Measurements from ENCODE around the gene ZNF365. TPM values are rescaled to one million over a fixed set of nuclear protein-coding genes. Genes with fewer than 3 reads are reported as not detected.

The ZNF365 gene, protein sequence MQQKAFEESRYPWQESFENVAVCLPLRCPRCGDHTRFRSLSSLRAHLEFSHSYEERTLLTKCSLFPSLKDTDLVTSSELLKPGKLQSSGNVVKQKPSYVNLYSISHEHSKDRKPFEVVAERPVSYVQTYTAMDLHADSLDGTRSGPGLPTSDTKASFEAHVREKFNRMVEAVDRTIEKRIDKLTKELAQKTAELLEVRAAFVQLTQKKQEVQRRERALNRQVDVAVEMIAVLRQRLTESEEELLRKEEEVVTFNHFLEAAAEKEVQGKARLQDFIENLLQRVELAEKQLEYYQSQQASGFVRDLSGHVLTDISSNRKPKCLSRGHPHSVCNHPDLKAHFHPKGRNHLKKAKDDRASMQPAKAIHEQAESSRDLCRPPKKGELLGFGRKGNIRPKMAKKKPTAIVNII
- total RNA-seq = not detected in 2 replicates

DNA sequence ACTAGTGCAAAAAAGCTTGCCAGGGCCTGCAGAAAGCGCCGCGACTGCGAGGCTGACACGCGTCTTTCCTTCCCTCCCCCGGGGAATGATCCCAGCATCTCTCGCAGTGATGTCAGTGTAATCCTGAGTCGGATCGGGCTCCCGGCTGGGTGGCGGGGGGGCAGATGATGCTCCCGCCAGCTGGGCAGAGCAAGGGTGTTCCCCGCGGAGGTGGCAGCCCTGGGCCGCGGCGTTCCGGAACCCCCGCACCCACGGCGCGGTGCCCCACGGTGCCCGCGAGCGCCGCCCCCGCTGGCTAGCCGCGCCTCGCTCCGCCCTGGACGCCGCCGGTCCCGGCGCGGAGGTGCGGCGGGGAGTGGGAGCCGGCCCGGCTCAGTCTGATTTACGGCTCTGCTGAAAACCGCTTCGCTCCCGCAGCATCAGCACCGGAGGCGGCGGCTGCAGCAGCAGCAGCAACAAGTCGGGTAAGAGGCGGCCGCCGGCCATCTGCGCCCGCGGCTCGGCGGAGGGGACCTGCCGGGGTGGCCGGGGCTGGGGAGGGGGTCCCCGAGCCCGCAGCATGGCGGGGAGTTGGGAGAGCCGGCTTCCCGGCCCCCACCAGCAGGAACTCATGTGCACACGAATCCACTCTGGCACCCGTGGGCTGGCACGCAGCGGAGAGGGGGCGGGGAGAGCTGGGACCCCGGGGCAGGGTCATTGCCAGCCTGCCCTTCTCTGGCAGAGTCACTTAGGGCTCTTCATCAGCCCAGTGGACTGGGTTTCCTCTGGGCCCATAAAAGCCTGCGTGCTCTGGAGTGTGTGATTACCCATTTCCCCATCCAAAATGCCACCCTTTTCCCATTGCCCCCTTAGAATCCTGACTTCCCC is at the start of gene ZNF365:
TSS of gene ZNF365 (plus strand) at position 375 of the 867 bp plus-strand sequence. CDS start 1,825 bp downstream, outside the sequence.
- H3K9me3 Mint-ChIP-seq = no peaks in the 10 kb centered on the region
- POLR2A ChIA-PET = no interaction called here
- TF ChIP-seq, protein P1, sequence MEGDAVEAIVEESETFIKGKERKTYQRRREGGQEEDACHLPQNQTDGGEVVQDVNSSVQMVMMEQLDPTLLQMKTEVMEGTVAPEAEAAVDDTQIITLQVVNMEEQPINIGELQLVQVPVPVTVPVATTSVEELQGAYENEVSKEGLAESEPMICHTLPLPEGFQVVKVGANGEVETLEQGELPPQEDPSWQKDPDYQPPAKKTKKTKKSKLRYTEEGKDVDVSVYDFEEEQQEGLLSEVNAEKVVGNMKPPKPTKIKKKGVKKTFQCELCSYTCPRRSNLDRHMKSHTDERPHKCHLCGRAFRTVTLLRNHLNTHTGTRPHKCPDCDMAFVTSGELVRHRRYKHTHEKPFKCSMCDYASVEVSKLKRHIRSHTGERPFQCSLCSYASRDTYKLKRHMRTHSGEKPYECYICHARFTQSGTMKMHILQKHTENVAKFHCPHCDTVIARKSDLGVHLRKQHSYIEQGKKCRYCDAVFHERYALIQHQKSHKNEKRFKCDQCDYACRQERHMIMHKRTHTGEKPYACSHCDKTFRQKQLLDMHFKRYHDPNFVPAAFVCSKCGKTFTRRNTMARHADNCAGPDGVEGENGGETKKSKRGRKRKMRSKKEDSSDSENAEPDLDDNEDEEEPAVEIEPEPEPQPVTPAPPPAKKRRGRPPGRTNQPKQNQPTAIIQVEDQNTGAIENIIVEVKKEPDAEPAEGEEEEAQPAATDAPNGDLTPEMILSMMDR (IDR thresholded peaks at IDR 0.05) = no peak
- H3K36me3 Mint-ChIP-seq (ENCODE audit: low read depth) = no peaks in the 10 kb centered on the region
- ATAC-seq (ENCODE audit: low read depth) = peak; percentile 71
- H3K27me3 Mint-ChIP-seq = peaks cover 12% of the 10 kb centered on the region
- H3K27ac Mint-ChIP-seq = no peak within 1 kb of the TSS
- intact Hi-C loops (cut with micrococcal nuclease) = loop anchor here (10.0 kb wide), 1 partner anchor 329 kb away; no protein-coding TSS in a partner anchor
- peaks cover 10% of the 10 kb centered on the region for H3K4me1 Mint-ChIP-seq
- H3K4me3 Mint-ChIP-seq = peak within 1 kb of the TSS; percentile 81
- CTCF ChIA-PET = no interaction called here
- peak; percentile 35 for DNase-seq

DNA sequence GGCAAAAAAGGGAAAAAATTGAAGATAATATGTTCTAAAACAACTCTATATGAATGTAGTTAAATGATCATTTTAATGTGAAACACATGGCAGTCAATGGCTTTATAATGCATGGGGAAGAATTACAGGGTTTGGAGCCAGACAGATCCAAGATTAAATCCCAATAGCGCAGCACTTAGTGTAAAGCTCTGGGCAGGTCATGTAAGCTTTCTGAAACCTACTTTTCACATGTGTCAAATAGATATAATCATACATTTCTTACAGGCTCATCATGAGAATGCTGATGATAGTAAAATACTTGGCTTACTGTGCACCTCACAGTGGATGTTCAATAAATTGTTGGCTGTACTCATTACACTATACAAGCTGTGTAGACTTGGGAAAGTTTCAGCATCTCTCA is 48.0 kb upstream of the ZNF365 start:
- TF ChIP-seq, protein P1 (IDR thresholded peaks at IDR 0.05) = no peak
- DNase-seq (no peak), ATAC-seq (ENCODE audit: low read depth) (no peak)
- Mint-ChIP-seq H3K36me3 (ENCODE audit: low read depth) (no peaks in the 10 kb centered on the region), H3K4me3 (no peak overlapping the region), H3K27ac (no peak overlapping the region), H3K9me3 (no peaks in the 10 kb centered on the region), H3K27me3 (peaks cover 18% of the 10 kb centered on the region), H3K4me1 (no peaks in the 10 kb centered on the region)
- ChIA-PET CTCF (no interaction called here), POLR2A (no interaction called here)
- intact Hi-C loops (cut with micrococcal nuclease) = no loop called here

DNA sequence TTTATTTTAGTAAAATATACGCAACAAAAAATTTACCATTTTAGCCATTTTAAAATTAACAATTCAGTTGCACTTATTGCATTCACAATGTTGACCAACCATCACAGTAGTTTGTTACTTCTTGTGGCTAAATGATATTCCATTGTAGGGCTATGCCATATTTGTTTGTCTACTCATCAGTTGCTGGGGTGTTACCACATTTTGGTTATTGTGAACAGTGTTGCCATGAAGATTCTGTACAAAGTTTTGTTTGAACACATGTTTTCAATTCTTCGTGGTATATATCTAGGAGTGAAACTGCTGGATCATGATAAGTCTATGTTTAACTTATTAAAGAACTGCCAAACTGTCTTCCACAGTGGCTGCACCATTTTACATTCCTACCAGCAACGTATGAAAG is 46.3 kb upstream of the ZNF365 start:
- POLR2A ChIA-PET = no interaction called here
- intact Hi-C loops (cut with micrococcal nuclease) = no loop called here
- peaks cover 6% of the 10 kb centered on the region for H3K9me3 Mint-ChIP-seq
- CTCF ChIA-PET = no interaction called here
- H3K4me1 Mint-ChIP-seq = peaks cover 2% of the 10 kb centered on the region
- H3K27me3 Mint-ChIP-seq = peaks cover 9% of the 10 kb centered on the region
- DNase-seq (no peak), ATAC-seq (ENCODE audit: low read depth) (no peak)
- H3K4me3 Mint-ChIP-seq = no peak overlapping the region
- TF ChIP-seq, protein P1 (IDR thresholded peaks at IDR 0.05) = no peak
- no peaks in the 10 kb centered on the region for H3K36me3 Mint-ChIP-seq (ENCODE audit: low read depth)
- H3K27ac Mint-ChIP-seq = no peak overlapping the region

DNA sequence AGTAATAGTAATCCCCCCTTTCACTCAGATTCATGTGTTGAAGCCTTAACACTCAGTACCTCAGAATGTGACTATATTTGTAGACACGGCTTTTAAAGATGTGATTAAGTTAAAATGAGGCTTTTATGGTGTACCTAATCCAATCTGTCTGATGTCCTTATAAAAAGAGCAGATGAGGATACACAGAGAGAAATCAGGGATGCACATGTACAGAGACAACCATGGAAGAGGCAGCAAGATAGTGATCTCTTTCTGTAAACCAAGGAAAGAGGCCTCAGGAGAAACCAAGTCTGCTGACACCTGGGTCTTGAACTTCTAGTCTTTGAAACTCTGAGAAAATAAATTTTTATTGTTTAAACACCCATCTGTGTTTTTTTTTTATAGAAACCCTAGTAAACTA is 44.0 kb upstream of the ZNF365 start:
- ChIA-PET POLR2A (no interaction called here), CTCF (no interaction called here)
- ATAC-seq (ENCODE audit: low read depth) (no peak), DNase-seq (no peak)
- intact Hi-C loops (cut with micrococcal nuclease) = no loop called here
- H3K27me3 Mint-ChIP-seq = peaks cover 3% of the 10 kb centered on the region
- TF ChIP-seq, protein P1 (IDR thresholded peaks at IDR 0.05) = no peak
- H3K9me3 Mint-ChIP-seq = peaks cover 7% of the 10 kb centered on the region
- no peak overlapping the region for H3K4me3 Mint-ChIP-seq
- peaks cover 25% of the 10 kb centered on the region for H3K4me1 Mint-ChIP-seq
- no peaks in the 10 kb centered on the region for H3K36me3 Mint-ChIP-seq (ENCODE audit: low read depth)
- no peak overlapping the region for H3K27ac Mint-ChIP-seq

DNA sequence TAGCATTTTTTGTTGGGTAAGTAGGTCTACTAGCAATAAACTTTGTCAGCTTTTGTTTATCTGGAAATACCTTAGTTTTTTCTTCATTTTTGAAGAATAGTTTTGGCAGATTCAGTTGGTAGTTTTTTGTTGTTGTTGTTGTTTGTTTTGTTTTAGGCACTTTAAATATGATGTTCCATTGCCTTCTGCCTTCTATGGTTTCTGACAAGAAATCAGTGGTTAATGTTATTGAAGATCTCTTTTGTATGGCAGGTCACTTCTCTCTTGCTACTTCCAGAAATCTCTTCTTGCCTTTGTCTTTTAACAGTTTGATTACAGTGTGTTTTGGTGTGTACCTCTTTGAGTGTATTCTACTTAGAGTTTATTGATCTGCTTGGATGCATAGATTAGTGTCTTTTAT is 41.8 kb upstream of the ZNF365 start:
- POLR2A ChIA-PET = no interaction called here
- Mint-ChIP-seq H3K27ac (no peak overlapping the region), H3K36me3 (ENCODE audit: low read depth) (no peaks in the 10 kb centered on the region), H3K4me1 (peaks cover 35% of the 10 kb centered on the region), H3K4me3 (no peak overlapping the region), H3K9me3 (peaks cover 7% of the 10 kb centered on the region), H3K27me3 (peaks cover 3% of the 10 kb centered on the region)
- TF ChIP-seq, protein P1 (IDR thresholded peaks at IDR 0.05) = no peak
- ATAC-seq (ENCODE audit: low read depth) (no peak), DNase-seq (no peak)
- intact Hi-C loops (cut with micrococcal nuclease) = no loop called here
- CTCF ChIA-PET = no interaction called here

Measured in activated B cell treated with CpG ODN at 0.5 μM for 24 hours (primary cell).